A673 (cell line): ENCODE data around the gene ICE1. TPM values are rescaled to one million over a fixed set of nuclear protein-coding genes. Genes with fewer than 3 reads are reported as not detected.

Experiments used
- BruUV-seq: library from RNA; stranded (reverse); fragments of 400-500 nt; replicated peaks from 2 replicates; lab custom pipeline; 2021; lab: Mats Ljungman, UMichigan
- CTCF ChIA-PET: fragments of 300-600 bp; sonication (Branson Sonifier 250); formaldehyde crosslinking; loops from one replicate; lab custom pipeline; 2022; ENCODE audit warnings: antibody characterized with exemption; lab: Charles Lee
- POLR2A ChIA-PET: fragments of 300-600 bp; sonication (Branson Sonifier 250); formaldehyde crosslinking; loops from one replicate; lab custom pipeline; 2022; ENCODE audit warnings: antibody characterized with exemption; ENCODE audit not compliant: low non-redundant PET; lab: Charles Lee
- DNase-seq: peaks from one replicate; pipeline ENCODE4 v3.0.0-alpha.2; 2015; ENCODE audit warnings: low spot score
- H3K27ac ChIP-seq: fragments of 200-600 bp; sonication (generic); 2 replicates; pipeline ENCODE4 v1.5.1; 2016; ENCODE audit warnings: mixed run types, low read depth, mild to moderate bottlenecking, mixed read lengths, antibody characterized with exemption, low read length; ENCODE audit not compliant: poor library complexity, severe bottlenecking
- H3K27me3 ChIP-seq: fragments of 200-600 bp; sonication (generic); replicated peaks from 2 replicates; pipeline ENCODE4 v1.6.1; 2017; ENCODE audit warnings: mixed run types, low read depth, mild to moderate bottlenecking, mixed read lengths, antibody characterized with exemption, low read length; ENCODE audit not compliant: insufficient read depth, poor library complexity
- H3K36me3 ChIP-seq: fragments of 200-600 bp; sonication (generic); 2 replicates; pipeline ENCODE4 v1.6.1; 2016; ENCODE audit warnings: mixed run types, mild to moderate bottlenecking, mixed read lengths, antibody characterized with exemption, low read length; ENCODE audit not compliant: insufficient read depth, poor library complexity, severe bottlenecking
- H3K4me1 ChIP-seq: fragments of 200-600 bp; sonication (generic); 2 replicates; pipeline ENCODE4 v1.6.1; 2017; ENCODE audit warnings: mixed run types, mild to moderate bottlenecking, mixed read lengths, antibody characterized with exemption, low read length; ENCODE audit not compliant: insufficient read depth, poor library complexity, severe bottlenecking
- H3K4me3 ChIP-seq: fragments of 200-600 bp; sonication (generic); 2 replicates; pipeline ENCODE4 v1.5.1; 2016; ENCODE audit warnings: low read depth, mixed run types, mild to moderate bottlenecking, mixed read lengths, low read length; ENCODE audit not compliant: poor library complexity, severe bottlenecking
- H3K9me3 ChIP-seq: fragments of 200-600 bp; sonication (generic); 2 replicates; pipeline ENCODE4 v1.6.1; 2016; ENCODE audit warnings: mixed run types, low read depth, mild to moderate bottlenecking, mixed read lengths, antibody characterized with exemption, low read length; ENCODE audit not compliant: poor library complexity, severe bottlenecking
- CTCF ChIP-seq: fragments of 300-800, 200-600 bp; sonication (generic); conservative IDR thresholded peaks from 2 replicates; pipeline ENCODE4 v1.5.1; 2017; ENCODE audit warnings: low read depth, mild to moderate bottlenecking, antibody characterized with exemption, low read length, moderate library complexity, mixed read lengths
- EZH2 ChIP-seq: fragments of 200-600 bp; sonication (generic); IDR thresholded peaks from 2 replicates; pipeline ENCODE4 v1.6.1; 2017; ENCODE audit warnings: borderline replicate concordance, low read depth, mild to moderate bottlenecking, mixed read lengths, antibody characterized with exemption, low read length; ENCODE audit not compliant: poor library complexity, severe bottlenecking
- intact Hi-C: fragments of 100-400 bp; cut with micrococcal nuclease; formaldehyde crosslinking; loops from one replicate; pipeline ENCODE4 v1.10.0; 2022; ENCODE audit not compliant: unreplicated experiment
- total RNA-seq: library from RNA; stranded (reverse); gene quantifications from 2 replicates; pipeline ENCODE4 v1.2.3, GENCODE V29; 2021

The ICE1 gene
- total RNA-seq, 1 experiment from 2014 or later = 37.2 TPM

- H3K9me3 ChIP-seq = peaks cover 10% of the 10 kb centered on the region
- intact Hi-C loops = no loop called here
- ChIA-PET POLR2A (no interaction called here), CTCF (no interaction called here)
- no peaks in the 10 kb centered on the region for H3K36me3 ChIP-seq
- DNase-seq = no peak
- no peaks in the 10 kb centered on the region for H3K27me3 ChIP-seq
- peaks cover under 1% of the 10 kb centered on the region for H3K4me1 ChIP-seq
- no TSS peak for BruUV-seq
- no peak overlapping the region for H3K4me3 ChIP-seq
- no peak overlapping the region for H3K27ac ChIP-seq
- no peak for TF ChIP-seq EZH2
- TF ChIP-seq CTCF = no peak
These were observed 42.2 kb upstream of the ICE1 start for GRCh38 chr5:5380298-5380697.

- TF ChIP-seq CTCF (0 out of 2 replicates have a peak, but pooled peaks have one; percentile 16), EZH2 (no peak)
- ChIA-PET CTCF (no interaction called here), POLR2A (no interaction called here)
- Histone ChIP-seq H3K27ac (no peak overlapping the region), H3K4me3 (no peak overlapping the region), H3K36me3 (no peaks in the 10 kb centered on the region), H3K9me3 (peaks cover 10% of the 10 kb centered on the region), H3K27me3 (no peaks in the 10 kb centered on the region), H3K4me1 (no peaks in the 10 kb centered on the region)
- intact Hi-C loops = no loop called here
- no peak for DNase-seq
- no TSS peak for BruUV-seq
These were observed 41.1 kb upstream of the ICE1 start for GRCh38 chr5:5381310-5381913.

GRCh38 chr5:5383461-5383860 lies 39.0 kb upstream of the ICE1 start:
- Histone ChIP-seq H3K36me3 (no peaks in the 10 kb centered on the region), H3K27me3 (no peaks in the 10 kb centered on the region), H3K27ac (no peak overlapping the region), H3K4me3 (no peak overlapping the region), H3K4me1 (no peaks in the 10 kb centered on the region), H3K9me3 (no peaks in the 10 kb centered on the region)
- no peak for DNase-seq
- POLR2A ChIA-PET = no interaction called here
- CTCF ChIA-PET = no interaction called here
- TF ChIP-seq CTCF = no peak
- no peak for TF ChIP-seq EZH2
- intact Hi-C loops = no loop called here
- no TSS peak for BruUV-seq
